WTC11 (cell line): ENCODE data around the gene RING1. TPM values are rescaled to one million over a fixed set of nuclear protein-coding genes. Genes with fewer than 3 reads are reported as not detected.

Experiments used
- ATAC-seq: fragments of 200-7000 bp; cut with Tn5 transposase; 2 replicates; pipeline ENCODE4 v1.10.0; 2021; ENCODE audit warnings: mild to moderate bottlenecking, moderate library complexity
- CTCF ChIA-PET: fragments of 300-600 bp; sonication (Branson Sonifier 250); formaldehyde crosslinking; loops from one replicate; lab custom pipeline; 2021; ENCODE audit warnings: antibody characterized with exemption; lab: Charles Lee
- POLR2A ChIA-PET: fragments of 350-600 bp; sonication (Branson Sonifier 250); formaldehyde crosslinking; loops from one replicate; lab custom pipeline; 2021; ENCODE audit warnings: antibody characterized with exemption; lab: Charles Lee
- DNase-seq: peaks from one replicate; pipeline ENCODE4 v3.0.0; 2021; ENCODE audit warnings: low spot score
- H3K27ac Mint-ChIP-seq: 2 replicates; pipeline ENCODE4 v1.8.0; 2021; ENCODE audit warnings: mixed read lengths
- H3K27me3 Mint-ChIP-seq: 2 replicates; pipeline ENCODE4 v1.8.0; 2021; ENCODE audit warnings: low read depth, mild to moderate bottlenecking, moderate library complexity, mixed read lengths
- H3K36me3 Mint-ChIP-seq: 2 replicates; pipeline ENCODE4 v1.8.0; 2021; ENCODE audit warnings: mixed read lengths
- H3K4me1 Mint-ChIP-seq: 2 replicates; pipeline ENCODE4 v1.8.0; 2022; ENCODE audit warnings: mixed read lengths
- H3K4me3 Mint-ChIP-seq: 2 replicates; pipeline ENCODE4 v1.8.0; 2021; ENCODE audit warnings: mild to moderate bottlenecking, moderate library complexity, mixed read lengths
- H3K9me3 Mint-ChIP-seq: 2 replicates; pipeline ENCODE4 v1.8.0; 2021; ENCODE audit warnings: mixed read lengths
- AFF4 ChIP-seq: sonication (generic); formaldehyde crosslinking; IDR thresholded peaks from 2 replicates; pipeline ENCODE4 v1.8.1; 2023; ENCODE audit warnings: mild to moderate bottlenecking, missing genetic modification reagents, borderline replicate concordance
- EMX1 ChIP-seq: fragments of 250-450 bp; sonication (Bioruptor Pico); IDR thresholded peaks from 2 replicates; pipeline ENCODE4 v1.8.0; 2021; ENCODE audit warnings: mild to moderate bottlenecking
- ETV6 ChIP-seq: sonication (generic); formaldehyde crosslinking; IDR thresholded peaks from 2 replicates; pipeline ENCODE4 v1.8.1; 2022; ENCODE audit warnings: mild to moderate bottlenecking, missing genetic modification reagents
- FOXP4 ChIP-seq: sonication (generic); formaldehyde crosslinking; IDR thresholded peaks from 2 replicates; pipeline ENCODE4 v1.8.0; 2022; ENCODE audit warnings: mild to moderate bottlenecking, missing genetic modification reagents
- GTF2I ChIP-seq: fragments of 250-450 bp; sonication (Bioruptor Pico); conservative IDR thresholded peaks from 2 replicates; pipeline ENCODE4 v1.4.0; 2021; ENCODE audit warnings: mild to moderate bottlenecking
- HMGA2 ChIP-seq: fragments of 250-450 bp; sonication (Bioruptor Pico); IDR thresholded peaks from 2 replicates; pipeline ENCODE4 v1.4.0; 2021; ENCODE audit warnings: mild to moderate bottlenecking, moderate library complexity
- JAZF1 ChIP-seq: fragments of 250-450 bp; sonication (Bioruptor Pico); IDR thresholded peaks from 2 replicates; pipeline ENCODE4 v1.9.0; 2021; ENCODE audit warnings: moderate library complexity, mild to moderate bottlenecking, inconsistent platforms
- MAX ChIP-seq: sonication (generic); formaldehyde crosslinking; IDR thresholded peaks from 2 replicates; pipeline ENCODE4 v1.8.0; 2022; ENCODE audit warnings: mild to moderate bottlenecking, missing genetic modification reagents
- NFE2L1 ChIP-seq: sonication (generic); formaldehyde crosslinking; IDR thresholded peaks from 2 replicates; pipeline ENCODE4 v1.8.1; 2023; ENCODE audit warnings: missing genetic modification reagents
- NR1H2 ChIP-seq: sonication (generic); formaldehyde crosslinking; IDR thresholded peaks from 2 replicates; pipeline ENCODE4 v1.9.0; 2021; ENCODE audit warnings: mild to moderate bottlenecking, moderate library complexity, missing genetic modification reagents
- PRRX2 ChIP-seq: fragments of 250-450 bp; sonication (Bioruptor Pico); IDR thresholded peaks from 2 replicates; pipeline ENCODE4 v1.8.0; 2021; ENCODE audit warnings: mild to moderate bottlenecking
- TEAD4 ChIP-seq: sonication (generic); formaldehyde crosslinking; IDR thresholded peaks from 2 replicates; pipeline ENCODE4 v1.8.0; 2022; ENCODE audit warnings: mild to moderate bottlenecking, missing genetic modification reagents
- ZNF219 ChIP-seq: sonication (generic); formaldehyde crosslinking; IDR thresholded peaks from 2 replicates; pipeline ENCODE4 v1.8.0; 2023; ENCODE audit warnings: missing genetic modification reagents, mild to moderate bottlenecking, borderline replicate concordance
- ZNF232 ChIP-seq: sonication (generic); formaldehyde crosslinking; IDR thresholded peaks from 2 replicates; pipeline ENCODE4 v1.8.0; 2022; ENCODE audit warnings: mild to moderate bottlenecking, missing genetic modification reagents
- ZNF317 ChIP-seq: sonication (generic); formaldehyde crosslinking; IDR thresholded peaks from 2 replicates; pipeline ENCODE4 v1.8.1; 2023; ENCODE audit warnings: low read depth, mild to moderate bottlenecking, moderate library complexity, missing genetic modification reagents, borderline replicate concordance
- ZNF416 ChIP-seq: fragments of 250-450 bp; sonication (Bioruptor Pico); IDR thresholded peaks from 2 replicates; pipeline ENCODE4 v1.9.0; 2021; ENCODE audit warnings: mild to moderate bottlenecking, inconsistent platforms
- ZNF671 ChIP-seq: fragments of 250-450 bp; sonication (Bioruptor Pico); IDR thresholded peaks from 2 replicates; pipeline ENCODE4 v1.8.0; 2021; ENCODE audit warnings: mild to moderate bottlenecking
- total RNA-seq: library from RNA; stranded (reverse); gene quantifications from 3 replicates; pipeline ENCODE4 v1.2.3, GENCODE V29; 2021
- TF ChIP-seq, protein P1 (sequence below): fragments of 250-450 bp; sonication (Bioruptor Pico); IDR thresholded peaks from 2 replicates; pipeline ENCODE4 v1.9.0; 2021; ENCODE audit warnings: moderate library complexity, mild to moderate bottlenecking, inconsistent platforms, borderline replicate concordance
- TF ChIP-seq, protein P2 (sequence below): sonication (generic); formaldehyde crosslinking; IDR thresholded peaks from 2 replicates; pipeline ENCODE4 v1.8.1; 2023; ENCODE audit warnings: mild to moderate bottlenecking, missing genetic modification reagents
- TF ChIP-seq, protein P3 (sequence below): sonication (generic); formaldehyde crosslinking; conservative IDR thresholded peaks from 2 replicates; pipeline ENCODE4 v1.8.1; 2023; ENCODE audit warnings: mild to moderate bottlenecking, low read depth, missing genetic modification reagents, moderate library complexity
- TF ChIP-seq, protein P4 (sequence below): fragments of 250-450 bp; sonication (Bioruptor Pico); IDR thresholded peaks from 2 replicates; pipeline ENCODE4 v1.9.0; 2021; ENCODE audit warnings: mild to moderate bottlenecking
- TF ChIP-seq, protein P5 (sequence below): sonication (generic); formaldehyde crosslinking; IDR thresholded peaks from 2 replicates; pipeline ENCODE4 v1.8.1; 2023; ENCODE audit warnings: mild to moderate bottlenecking, missing genetic modification reagents

The RING1 gene
- total RNA-seq, 1 experiment from 2014 or later = 26.6 TPM

DNA sequence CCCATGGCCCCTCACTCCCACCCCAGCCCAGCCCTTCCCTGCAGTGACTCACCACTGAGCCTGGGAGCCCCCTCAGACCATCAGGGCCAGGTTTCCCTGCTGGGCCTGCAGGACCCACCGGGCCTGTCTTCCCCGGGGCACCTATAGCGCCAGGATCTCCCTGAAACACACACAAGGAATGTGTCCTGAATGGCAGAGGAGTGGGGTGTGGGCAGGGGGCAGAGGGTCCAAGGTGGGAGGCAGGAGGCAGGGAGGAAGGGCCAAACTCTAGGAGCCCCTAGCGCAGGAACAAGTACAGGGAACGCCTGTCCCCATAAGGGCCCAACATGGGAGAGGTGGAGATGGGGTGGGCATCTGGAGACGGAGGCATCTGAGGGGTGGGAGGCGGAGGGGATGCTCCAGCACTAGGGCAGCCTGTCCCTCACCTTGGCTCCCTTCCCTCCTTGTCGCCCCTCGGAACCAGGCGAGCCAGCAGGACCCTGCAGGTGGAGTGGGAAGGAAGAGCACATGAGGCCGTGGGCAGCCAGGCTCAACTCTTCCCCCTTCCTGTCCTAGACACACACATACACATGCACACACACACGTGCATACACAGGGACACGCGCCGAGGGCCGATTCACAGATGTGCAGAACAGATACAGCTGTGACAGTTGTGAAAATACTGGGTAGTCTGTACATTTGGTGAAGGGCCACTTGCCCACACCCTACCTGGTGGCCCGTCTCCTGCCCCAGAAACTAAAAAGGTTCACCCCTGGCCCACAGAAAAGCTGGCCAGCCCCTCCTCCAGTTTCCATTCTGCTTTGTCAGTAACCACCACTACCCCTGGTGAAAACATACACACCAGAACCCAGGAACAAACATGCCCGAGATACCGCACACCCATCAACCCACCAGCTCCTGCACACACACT lies 40.7 kb upstream of the RING1 start:
- Mint-ChIP-seq H3K9me3 (no peaks in the 10 kb centered on the region), H3K27me3 (peaks cover 7% of the 10 kb centered on the region), H3K36me3 (no peaks in the 10 kb centered on the region), H3K4me1 (0 out of 2 replicates have a peak, but pooled peaks cover 2% of the 10 kb centered on the region), H3K27ac (no peak overlapping the region), H3K4me3 (no peak overlapping the region)
- TF ChIP-seq NR1H2 (CRISPR knock-in tag) (no peak), ZNF416 (CRISPR knock-in tag) (no peak), ZNF219 (no peak), PRRX2 (no peak), AFF4 (CRISPR knock-in tag) (no peak), ETV6 (no peak), MAX (CRISPR knock-in tag) (no peak)
- TF ChIP-seq, protein P1, sequence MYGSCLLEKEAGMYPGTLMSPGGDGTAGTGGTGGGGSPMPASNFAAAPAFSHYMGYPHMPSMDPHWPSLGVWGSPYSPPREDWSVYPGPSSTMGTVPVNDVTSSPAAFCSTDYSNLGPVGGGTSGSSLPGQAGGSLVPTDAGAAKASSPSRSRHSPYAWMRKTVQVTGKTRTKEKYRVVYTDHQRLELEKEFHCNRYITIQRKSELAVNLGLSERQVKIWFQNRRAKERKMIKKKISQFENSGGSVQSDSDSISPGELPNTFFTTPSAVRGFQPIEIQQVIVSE (CRISPR knock-in tag) = no peak
- TF ChIP-seq, protein P2, sequence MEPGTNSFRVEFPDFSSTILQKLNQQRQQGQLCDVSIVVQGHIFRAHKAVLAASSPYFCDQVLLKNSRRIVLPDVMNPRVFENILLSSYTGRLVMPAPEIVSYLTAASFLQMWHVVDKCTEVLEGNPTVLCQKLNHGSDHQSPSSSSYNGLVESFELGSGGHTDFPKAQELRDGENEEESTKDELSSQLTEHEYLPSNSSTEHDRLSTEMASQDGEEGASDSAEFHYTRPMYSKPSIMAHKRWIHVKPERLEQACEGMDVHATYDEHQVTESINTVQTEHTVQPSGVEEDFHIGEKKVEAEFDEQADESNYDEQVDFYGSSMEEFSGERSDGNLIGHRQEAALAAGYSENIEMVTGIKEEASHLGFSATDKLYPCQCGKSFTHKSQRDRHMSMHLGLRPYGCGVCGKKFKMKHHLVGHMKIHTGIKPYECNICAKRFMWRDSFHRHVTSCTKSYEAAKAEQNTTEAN (CRISPR knock-in tag) = no peak
- TF ChIP-seq, protein P3, sequence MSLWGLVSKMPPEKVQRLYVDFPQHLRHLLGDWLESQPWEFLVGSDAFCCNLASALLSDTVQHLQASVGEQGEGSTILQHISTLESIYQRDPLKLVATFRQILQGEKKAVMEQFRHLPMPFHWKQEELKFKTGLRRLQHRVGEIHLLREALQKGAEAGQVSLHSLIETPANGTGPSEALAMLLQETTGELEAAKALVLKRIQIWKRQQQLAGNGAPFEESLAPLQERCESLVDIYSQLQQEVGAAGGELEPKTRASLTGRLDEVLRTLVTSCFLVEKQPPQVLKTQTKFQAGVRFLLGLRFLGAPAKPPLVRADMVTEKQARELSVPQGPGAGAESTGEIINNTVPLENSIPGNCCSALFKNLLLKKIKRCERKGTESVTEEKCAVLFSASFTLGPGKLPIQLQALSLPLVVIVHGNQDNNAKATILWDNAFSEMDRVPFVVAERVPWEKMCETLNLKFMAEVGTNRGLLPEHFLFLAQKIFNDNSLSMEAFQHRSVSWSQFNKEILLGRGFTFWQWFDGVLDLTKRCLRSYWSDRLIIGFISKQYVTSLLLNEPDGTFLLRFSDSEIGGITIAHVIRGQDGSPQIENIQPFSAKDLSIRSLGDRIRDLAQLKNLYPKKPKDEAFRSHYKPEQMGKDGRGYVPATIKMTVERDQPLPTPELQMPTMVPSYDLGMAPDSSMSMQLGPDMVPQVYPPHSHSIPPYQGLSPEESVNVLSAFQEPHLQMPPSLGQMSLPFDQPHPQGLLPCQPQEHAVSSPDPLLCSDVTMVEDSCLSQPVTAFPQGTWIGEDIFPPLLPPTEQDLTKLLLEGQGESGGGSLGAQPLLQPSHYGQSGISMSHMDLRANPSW (CRISPR knock-in tag) = no peak
- POLR2A ChIA-PET = no interaction called here
- ATAC-seq (no peak), DNase-seq (no peak)
- CTCF ChIA-PET = interaction anchor here (1.0 kb wide), 1 partner anchor 43 kb away, joined by 3 read pairs; no protein-coding TSS in a partner anchor

DNA sequence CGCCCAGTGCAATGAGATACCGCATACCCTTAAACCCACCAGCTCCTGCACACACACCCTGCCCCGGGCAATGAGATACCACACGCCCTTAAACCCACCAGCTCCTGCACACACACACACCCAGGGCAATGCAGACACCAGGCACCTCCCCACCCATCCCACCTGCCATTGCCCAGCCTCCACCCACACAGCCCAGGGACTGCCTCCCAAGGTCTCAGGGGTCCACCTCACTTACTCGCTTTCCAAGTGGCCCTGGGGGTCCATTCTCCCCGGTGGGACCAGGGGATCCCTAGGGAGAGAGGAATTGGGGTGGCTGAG lies 40.1 kb upstream of the RING1 start:
- Mint-ChIP-seq H3K4me1 (0 out of 2 replicates have a peak, but pooled peaks cover 5% of the 10 kb centered on the region), H3K9me3 (no peaks in the 10 kb centered on the region), H3K27ac (no peak overlapping the region), H3K27me3 (peaks cover 3% of the 10 kb centered on the region; the same call in 1 of the 2 replicates), H3K36me3 (no peaks in the 10 kb centered on the region), H3K4me3 (no peak overlapping the region)
- ChIA-PET POLR2A (no interaction called here), CTCF (interaction anchor here (1.0 to 1.3 kb wide), 2 partner anchors 44 to 184 kb away, joined by 3 to 4 read pairs; no protein-coding TSS in a partner anchor)
- no peak for DNase-seq
- no peak for ATAC-seq
- TF ChIP-seq, protein P4, sequence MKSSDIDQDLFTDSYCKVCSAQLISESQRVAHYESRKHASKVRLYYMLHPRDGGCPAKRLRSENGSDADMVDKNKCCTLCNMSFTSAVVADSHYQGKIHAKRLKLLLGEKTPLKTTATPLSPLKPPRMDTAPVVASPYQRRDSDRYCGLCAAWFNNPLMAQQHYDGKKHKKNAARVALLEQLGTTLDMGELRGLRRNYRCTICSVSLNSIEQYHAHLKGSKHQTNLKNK (CRISPR knock-in tag) = no peak
- TF ChIP-seq JAZF1 (CRISPR knock-in tag) = no peak
- TF ChIP-seq EMX1 (CRISPR knock-in tag) = no peak
- no peak for TF ChIP-seq ZNF317
- no peak for TF ChIP-seq TEAD4 (CRISPR knock-in tag)
- no peak for TF ChIP-seq ZNF671 (CRISPR knock-in tag)
- no peak for TF ChIP-seq HMGA2 (CRISPR knock-in tag)
- TF ChIP-seq GTF2I = no peak
- TF ChIP-seq, protein P5, sequence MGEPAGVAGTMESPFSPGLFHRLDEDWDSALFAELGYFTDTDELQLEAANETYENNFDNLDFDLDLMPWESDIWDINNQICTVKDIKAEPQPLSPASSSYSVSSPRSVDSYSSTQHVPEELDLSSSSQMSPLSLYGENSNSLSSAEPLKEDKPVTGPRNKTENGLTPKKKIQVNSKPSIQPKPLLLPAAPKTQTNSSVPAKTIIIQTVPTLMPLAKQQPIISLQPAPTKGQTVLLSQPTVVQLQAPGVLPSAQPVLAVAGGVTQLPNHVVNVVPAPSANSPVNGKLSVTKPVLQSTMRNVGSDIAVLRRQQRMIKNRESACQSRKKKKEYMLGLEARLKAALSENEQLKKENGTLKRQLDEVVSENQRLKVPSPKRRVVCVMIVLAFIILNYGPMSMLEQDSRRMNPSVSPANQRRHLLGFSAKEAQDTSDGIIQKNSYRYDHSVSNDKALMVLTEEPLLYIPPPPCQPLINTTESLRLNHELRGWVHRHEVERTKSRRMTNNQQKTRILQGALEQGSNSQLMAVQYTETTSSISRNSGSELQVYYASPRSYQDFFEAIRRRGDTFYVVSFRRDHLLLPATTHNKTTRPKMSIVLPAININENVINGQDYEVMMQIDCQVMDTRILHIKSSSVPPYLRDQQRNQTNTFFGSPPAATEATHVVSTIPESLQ (CRISPR knock-in tag) = no peak
- TF ChIP-seq NFE2L1 (CRISPR knock-in tag) = no peak
- no peak for TF ChIP-seq FOXP4
- TF ChIP-seq ZNF232 = no peak
